Measurements from ENCODE around the gene SHISA5. TPM values are rescaled to one million over a fixed set of nuclear protein-coding genes. Genes with fewer than 3 reads are reported as not detected.

Gene SHISA5
- total and polyA plus RNA-seq, 10 of the 15 experiments (the other 5 are each of a cell fraction or from before 2014, with no cell fraction given) = 17.1 to 148 (median 67.3) TPM

DNA sequence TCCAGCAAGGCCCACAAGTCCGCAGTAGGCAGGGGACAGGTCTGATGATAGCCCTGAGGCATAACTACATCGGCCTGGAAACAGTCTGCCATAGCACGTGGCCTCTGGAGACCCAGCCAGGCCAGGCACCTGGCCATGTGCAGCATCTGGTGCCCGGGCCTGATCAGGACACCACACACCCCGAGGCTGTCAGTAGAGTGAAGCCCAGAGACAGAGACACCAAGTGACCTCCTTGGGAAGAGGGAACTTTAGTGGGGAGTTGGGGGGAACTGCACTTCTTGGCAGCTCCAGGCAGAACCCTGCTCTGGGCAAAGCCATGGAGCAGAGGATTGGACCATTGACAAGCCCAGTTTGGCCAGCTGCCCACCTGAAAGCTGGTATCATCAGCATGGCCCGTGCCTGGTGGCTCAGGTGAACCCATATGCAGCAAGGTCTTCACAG is 1.2 kb downstream of the SHISA5 start (continued):
- TF ChIP-seq, protein P1, sequence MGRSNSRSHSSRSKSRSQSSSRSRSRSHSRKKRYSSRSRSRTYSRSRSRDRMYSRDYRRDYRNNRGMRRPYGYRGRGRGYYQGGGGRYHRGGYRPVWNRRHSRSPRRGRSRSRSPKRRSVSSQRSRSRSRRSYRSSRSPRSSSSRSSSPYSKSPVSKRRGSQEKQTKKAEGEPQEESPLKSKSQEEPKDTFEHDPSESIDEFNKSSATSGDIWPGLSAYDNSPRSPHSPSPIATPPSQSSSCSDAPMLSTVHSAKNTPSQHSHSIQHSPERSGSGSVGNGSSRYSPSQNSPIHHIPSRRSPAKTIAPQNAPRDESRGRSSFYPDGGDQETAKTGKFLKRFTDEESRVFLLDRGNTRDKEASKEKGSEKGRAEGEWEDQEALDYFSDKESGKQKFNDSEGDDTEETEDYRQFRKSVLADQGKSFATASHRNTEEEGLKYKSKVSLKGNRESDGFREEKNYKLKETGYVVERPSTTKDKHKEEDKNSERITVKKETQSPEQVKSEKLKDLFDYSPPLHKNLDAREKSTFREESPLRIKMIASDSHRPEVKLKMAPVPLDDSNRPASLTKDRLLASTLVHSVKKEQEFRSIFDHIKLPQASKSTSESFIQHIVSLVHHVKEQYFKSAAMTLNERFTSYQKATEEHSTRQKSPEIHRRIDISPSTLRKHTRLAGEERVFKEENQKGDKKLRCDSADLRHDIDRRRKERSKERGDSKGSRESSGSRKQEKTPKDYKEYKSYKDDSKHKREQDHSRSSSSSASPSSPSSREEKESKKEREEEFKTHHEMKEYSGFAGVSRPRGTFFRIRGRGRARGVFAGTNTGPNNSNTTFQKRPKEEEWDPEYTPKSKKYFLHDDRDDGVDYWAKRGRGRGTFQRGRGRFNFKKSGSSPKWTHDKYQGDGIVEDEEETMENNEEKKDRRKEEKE (IDR thresholded peaks at IDR 0.05) = no peak
- no peak for TF ChIP-seq SMAD1 (IDR thresholded peaks at IDR 0.05; ENCODE audit: low read depth, partially characterized antibody)

DNA sequence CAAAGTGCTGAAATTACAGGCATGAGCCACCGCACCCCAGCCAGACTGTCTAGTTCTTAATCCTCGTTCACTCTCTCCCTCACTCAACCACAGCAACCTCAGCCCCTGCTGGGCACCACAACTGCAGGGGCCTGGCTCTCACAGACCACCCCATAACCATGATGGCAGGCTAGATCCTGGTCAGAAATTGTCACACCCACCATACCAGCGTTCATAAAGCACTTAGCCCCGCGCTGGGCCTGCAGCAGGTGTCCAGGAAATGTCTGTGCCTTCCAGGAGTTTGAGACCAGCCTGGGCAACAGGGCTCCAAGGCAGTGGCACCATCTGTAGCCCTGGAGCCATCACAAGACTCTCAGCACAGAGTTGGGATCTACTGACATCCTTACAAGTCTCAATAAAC is 1.9 kb downstream of the SHISA5 start:
- Histone ChIP-seq H3K4me3 (no peak overlapping the region), H3K9me3 (replicated peaks; ENCODE audit: control insufficient read depth, insufficient read depth, low read length) (no peaks in the 10 kb centered on the region; the same call in 2 of the 3 replicates), H3K4me2 (ENCODE audit: control insufficient read depth, insufficient read depth) (no peak overlapping the region), H4K20me1 (ENCODE audit: control insufficient read depth, insufficient read depth) (no peaks in the 10 kb centered on the region), H3K9ac (ENCODE audit: control insufficient read depth, insufficient read depth, low read length) (no peak overlapping the region), H3K79me2 (ENCODE audit: control insufficient read depth, insufficient read depth, low read length) (no peaks in the 10 kb centered on the region), H3K36me3 (ENCODE audit: control insufficient read depth in 2 of 2, insufficient read depth in 2 of 2, low read length in 1 of 2) (no peaks in the 10 kb centered on the region), H3K27ac (ENCODE audit: control insufficient read depth, insufficient read depth) (no peak overlapping the region), H2AFZ (ENCODE audit: control insufficient read depth, low read depth, low read length) (no peak overlapping the region), H3K4me1 (ENCODE audit: control insufficient read depth, insufficient read depth, low read length) (peaks cover 6% of the 10 kb centered on the region), H3K27me3 (replicated peaks in 1 of 2; ENCODE audit: control insufficient read depth in 2 of 2, insufficient read depth in 2 of 2, low read length in 1 of 2) (no peaks in the 10 kb centered on the region)
- ATAC-seq = no peak
- no peak for FAIRE-seq
- in situ Hi-C loops (cut with MboI) = no loop called here
- ChIA-PET POLR2A (no interaction called here), SMC1A (ENCODE audit: uncharacterized antibody, unreplicated experiment) (no interaction called here), CTCF (interaction anchor here (1.0 to 1.2 kb wide), 2 partner anchors 29 to 66 kb away, joined by 3 to 4 read pairs; no protein-coding TSS in a partner anchor), RAD21 (ENCODE audit: unreplicated experiment) (no interaction called here)
- no TSS peak for BruUV-seq (replicated peaks)
- no peak for DNase-seq (ENCODE audit: low read depth, low spot score)
- 87% methylated on average over 5 of the region's 5 CpGs for WGBS (ENCODE audit: insufficient coverage, insufficient replicate concordance, low lambda C conversion rate, missing lambda C conversion rate)
- intact Hi-C loops (cut with micrococcal nuclease; ENCODE audit: unreplicated experiment) = no loop called here
- TF ChIP-seq FOS (IDR thresholded peaks at IDR 0.05; ENCODE audit: borderline replicate concordance, extremely low read depth, insufficient read length) (no peak), SREBF2 (IDR thresholded peaks at IDR 0.05; ENCODE audit: low read length) (no peak), CHD4 (IDR thresholded peaks at IDR 0.05) (no peak), MXI1 (IDR thresholded peaks at IDR 0.05; ENCODE audit: low read depth, low read length) (no peak), EP300 (IDR thresholded peaks at IDR 0.05; ENCODE audit: borderline replicate concordance in 1 of 2, control insufficient read depth in 1 of 2, low read depth in 2 of 2, low read length in 2 of 2) (no peak), POLR2AphosphoS2 (IDR thresholded peaks at IDR 0.05; ENCODE audit: low read depth, low read length) (no peak), TCF3 (IDR thresholded peaks at IDR 0.05; ENCODE audit: borderline replicate concordance, insufficient read depth, low read depth, low read length) (no peak), EZH2 (IDR thresholded peaks at IDR 0.05; ENCODE audit: borderline replicate concordance, control insufficient read depth, low read depth, low read length) (no peak), SUZ12 (IDR thresholded peaks at IDR 0.05; ENCODE audit: unreplicated experiment) (no peak), NRF1 (conservative IDR thresholded peaks at IDR 0.05; ENCODE audit: low read depth, low read length) (no peak)
- TF ChIP-seq, protein P2, sequence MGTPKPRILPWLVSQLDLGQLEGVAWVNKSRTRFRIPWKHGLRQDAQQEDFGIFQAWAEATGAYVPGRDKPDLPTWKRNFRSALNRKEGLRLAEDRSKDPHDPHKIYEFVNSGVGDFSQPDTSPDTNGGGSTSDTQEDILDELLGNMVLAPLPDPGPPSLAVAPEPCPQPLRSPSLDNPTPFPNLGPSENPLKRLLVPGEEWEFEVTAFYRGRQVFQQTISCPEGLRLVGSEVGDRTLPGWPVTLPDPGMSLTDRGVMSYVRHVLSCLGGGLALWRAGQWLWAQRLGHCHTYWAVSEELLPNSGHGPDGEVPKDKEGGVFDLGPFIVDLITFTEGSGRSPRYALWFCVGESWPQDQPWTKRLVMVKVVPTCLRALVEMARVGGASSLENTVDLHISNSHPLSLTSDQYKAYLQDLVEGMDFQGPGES (IDR thresholded peaks at IDR 0.05) = no peak
- TF ChIP-seq, protein P3, sequence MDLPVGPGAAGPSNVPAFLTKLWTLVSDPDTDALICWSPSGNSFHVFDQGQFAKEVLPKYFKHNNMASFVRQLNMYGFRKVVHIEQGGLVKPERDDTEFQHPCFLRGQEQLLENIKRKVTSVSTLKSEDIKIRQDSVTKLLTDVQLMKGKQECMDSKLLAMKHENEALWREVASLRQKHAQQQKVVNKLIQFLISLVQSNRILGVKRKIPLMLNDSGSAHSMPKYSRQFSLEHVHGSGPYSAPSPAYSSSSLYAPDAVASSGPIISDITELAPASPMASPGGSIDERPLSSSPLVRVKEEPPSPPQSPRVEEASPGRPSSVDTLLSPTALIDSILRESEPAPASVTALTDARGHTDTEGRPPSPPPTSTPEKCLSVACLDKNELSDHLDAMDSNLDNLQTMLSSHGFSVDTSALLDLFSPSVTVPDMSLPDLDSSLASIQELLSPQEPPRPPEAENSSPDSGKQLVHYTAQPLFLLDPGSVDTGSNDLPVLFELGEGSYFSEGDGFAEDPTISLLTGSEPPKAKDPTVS (IDR thresholded peaks at IDR 0.05; ENCODE audit: low read depth, low read length) = no peak
- TF ChIP-seq, protein P4, sequence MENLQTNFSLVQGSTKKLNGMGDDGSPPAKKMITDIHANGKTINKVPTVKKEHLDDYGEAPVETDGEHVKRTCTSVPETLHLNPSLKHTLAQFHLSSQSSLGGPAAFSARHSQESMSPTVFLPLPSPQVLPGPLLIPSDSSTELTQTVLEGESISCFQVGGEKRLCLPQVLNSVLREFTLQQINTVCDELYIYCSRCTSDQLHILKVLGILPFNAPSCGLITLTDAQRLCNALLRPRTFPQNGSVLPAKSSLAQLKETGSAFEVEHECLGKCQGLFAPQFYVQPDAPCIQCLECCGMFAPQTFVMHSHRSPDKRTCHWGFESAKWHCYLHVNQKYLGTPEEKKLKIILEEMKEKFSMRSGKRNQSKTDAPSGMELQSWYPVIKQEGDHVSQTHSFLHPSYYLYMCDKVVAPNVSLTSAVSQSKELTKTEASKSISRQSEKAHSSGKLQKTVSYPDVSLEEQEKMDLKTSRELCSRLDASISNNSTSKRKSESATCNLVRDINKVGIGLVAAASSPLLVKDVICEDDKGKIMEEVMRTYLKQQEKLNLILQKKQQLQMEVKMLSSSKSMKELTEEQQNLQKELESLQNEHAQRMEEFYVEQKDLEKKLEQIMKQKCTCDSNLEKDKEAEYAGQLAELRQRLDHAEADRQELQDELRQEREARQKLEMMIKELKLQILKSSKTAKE (IDR thresholded peaks at IDR 0.05; ENCODE audit: low read depth, poor library complexity, severe bottlenecking) = no peak
